Heart right ventricle (tissue), 16 donors: Measurements from ENCODE around the gene ANO10. TPM values are rescaled to one million over a fixed set of nuclear protein-coding genes. Genes with fewer than 3 reads are reported as not detected.

Experiments used
- ATAC-seq, 8 donors: fragments of 200-7000 bp; cut with Tn5 transposase; one replicate each; pipeline ENCODE4 v1.9.1; 2020; ENCODE audit warnings: mild to moderate bottlenecking in 8 of 8, moderate library complexity in 8 of 8, moderate number of reproducible peaks in 1 of 8
- DNase-seq, 2 donors: peaks; one replicate each; pipeline ENCODE4 v3.0.0-alpha.2; 2020
- H3K27ac ChIP-seq, 10 donors: fragments of 200-600 bp; sonication (generic) in 2 of 10; one replicate each; pipeline versions ENCODE4 v1.5.0 to v1.8.0; 2020 to 2022; ENCODE audit warnings: mild to moderate bottlenecking in 3 of 10
- H3K27me3 ChIP-seq, 7 donors: fragments of 200-600 bp; one replicate each; pipeline ENCODE4 v1.8.0; 2021 to 2022; ENCODE audit warnings: mild to moderate bottlenecking in 2 of 7
- H3K36me3 ChIP-seq, 9 donors: fragments of 200-600 bp; sonication (generic) in 1 of 9; one replicate each; pipeline versions ENCODE4 v1.5.0 to v1.8.0; 2020 to 2022; ENCODE audit warnings: mild to moderate bottlenecking in 2 of 9
- H3K4me1 ChIP-seq, 9 donors: fragments of 200-600 bp; sonication (generic) in 1 of 9; one replicate each; pipeline versions ENCODE4 v1.5.0 to v1.8.0; 2020 to 2022; ENCODE audit warnings: mild to moderate bottlenecking in 4 of 9
- H3K4me3 ChIP-seq, 10 donors: fragments of 200-600 bp; sonication (generic) in 2 of 10; one replicate each; pipeline versions ENCODE4 v1.5.0 to v1.8.0; 2020 to 2022; ENCODE audit warnings: mild to moderate bottlenecking in 7 of 10, moderate library complexity in 2 of 10
- H3K9me3 ChIP-seq, 11 donors: fragments of 200-600 bp in 10 of 11; sonication (generic) in 2 of 11; one replicate each; pipeline versions ENCODE4 v1.5.0 to v1.8.0; 2013 to 2022; ENCODE audit warnings: mild to moderate bottlenecking in 2 of 11, control low read depth in 1 of 11, moderate library complexity in 1 of 11
- CTCF ChIP-seq, 9 donors: fragments of 200-600 bp; sonication (generic) in 2 of 9; IDR thresholded peaks; one replicate each; pipeline versions ENCODE4 v1.5.0 to v1.8.0; 2021 to 2022; ENCODE audit warnings: antibody characterized with exemption in 9 of 9, mild to moderate bottlenecking in 5 of 9, moderate library complexity in 1 of 9
- WGBS, 2 donors: extraction: QIAGEN DNeasy Blood & Tissue Kit; methylation state at CpG; one replicate each; pipeline ENCODE4 v1.1.7; 2013; ENCODE audit warnings: inconsistent platforms in 1 of 2; 5-methylcytosine and 5-hydroxymethylcytosine counted together
- intact Hi-C, 10 donors: fragments of 100-400 bp; cut with DNase I; formaldehyde crosslinking; loops; one replicate each; pipeline versions ENCODE4 v1.11.1 to v1.14.2; 2022
- polyA plus RNA-seq, 2 donors: library from polyadenylated mRNA; stranded (reverse); fragments of 200-250 nt; gene quantifications; one replicate each; pipeline ENCODE4 v1.2.3, GENCODE V29; 2013
- total RNA-seq, 10 donors: library from RNA; stranded (reverse); fragmentation: NEBNext Ultra II Directional in 3 of 10; extraction: Animal tissue kit (Norgen Biotek cat#: 25700) in 3 of 10; gene quantifications; one replicate each; pipeline versions ENCODE4 v1.2.1 to v1.2.4, GENCODE V29; 2021 to 2023
- donor health status: Arrhythmogenic right ventricular cardiomyopathy.
- donor health status: ischemic (EF 13 %, LVEDD 7.1; RV severe dilation, severe dysfunction).
- donor health status: healthy with polysubstance abuse.
- donor health status: DM: no; HTN: yes; CAD: no.
- donor health status: DM: no; HTN: no; CAD: no.
- donor health status: ischemic (EF 25% LVEDD 6.9; RV normal size, moderate dysfunction).
- donor health status: ischemic (EF 25% LVEDD 5.7; RV mildly dilated, moderate dysfunction).
- donor health status: healthy.
- donor health status: DM: yes; HTN: yes; CAD: no.
- donor health status: Ischemic cardiomyopathy.
- donor health status: ischemic (EF 35%, LVEDD 5.7; RV mildly dilated, moderate dysfunction).
- donor health status: nonischemic (EF 11% LVEDD 7.7; RV severe dilation, severe dysfunction).
- donor health status: DM: yes; HTN: yes; CAD: no.
- donor health status: PGD.
- donor health status: ischemic (EF 29% LVEDD 5.4; RV normal size, mild dysfunction).
- donor health status: nonischemic (EF 23%, LVEDD 6.1; RV moderate dilation, normal function).

The ANO10 gene
- total and polyA plus RNA-seq, 12 donors: 7.1 to 24.2 (median 13.3) TPM

- Histone ChIP-seq H3K27ac (peak overlapping the region in 9 of 10 donors; percentile 8 to 93 (median 80)), H3K4me3 (no peak overlapping the region)
- no peak for ATAC-seq
Observed at GRCh38 chr3:43423639-43424038, 198.2 kb downstream of the ANO10 start.

GRCh38 chr3:43423142-43423541, 198.7 kb downstream of the ANO10 start:
- Histone ChIP-seq H3K4me3 (no peak overlapping the region), H3K27ac (peak overlapping the region in 9 of 10 donors; percentile 8 to 93 (median 80)), H3K27me3 (no peaks in the 10 kb centered on the region), H3K4me1 (peaks cover 2 to 57% (median 33%) of the 10 kb centered on the region in 9 donors), H3K36me3 (no peaks in the 10 kb centered on the region), H3K9me3 (peaks cover 0 to 10% (median 6%) of the 10 kb centered on the region in 11 donors)
- WGBS, 2 donors: 53% methylated on average over 3 of the region's 3 CpGs
- peak in 6 of 8 donors; percentile 33 to 58 (median 46) for ATAC-seq
- peak; percentile 23 to 27 for DNase-seq
- intact Hi-C loops: loop anchor here in 3 of 10 donors (2.0 to 10.0 kb wide), 3 partner anchors 60 to 138 kb away; partner anchors contain the start of gene SNRK (in 1 of the 3)
- TF ChIP-seq CTCF (IDR thresholded peaks at IDR 0.05): no peak

More at GRCh38 chr3:43423639-43424038, 198.2 kb downstream of the ANO10 start:
- no peaks in the 10 kb centered on the region for H3K27me3 ChIP-seq
- H3K9me3 ChIP-seq: peaks cover 0 to 10% (median 6%) of the 10 kb centered on the region in 11 donors
- no peak for TF ChIP-seq CTCF (IDR thresholded peaks at IDR 0.05)
- DNase-seq: no peak
- no peaks in the 10 kb centered on the region for H3K36me3 ChIP-seq
- WGBS, 2 donors: 48 to 56% methylated on average over 3 of the region's 3 CpGs
- peaks cover 2 to 53% (median 32%) of the 10 kb centered on the region in 9 donors for H3K4me1 ChIP-seq
- intact Hi-C loops: loop anchor here in 3 of 10 donors (2.0 to 10.0 kb wide), 3 partner anchors 61 to 139 kb away; partner anchors contain the start of gene SNRK (in 1 of the 3)

GRCh38 chr3:43418601-43419272, 203.1 kb downstream of the ANO10 start:
- ATAC-seq (peak; percentile 58 to 94 (median 88)), DNase-seq (peak in 1 of 2 donors; percentile 62)
- TF ChIP-seq CTCF (IDR thresholded peaks at IDR 0.05): no peak
- peaks cover 2 to 34% (median 21%) of the 10 kb centered on the region in 9 donors for H3K4me1 ChIP-seq
- no peak overlapping the region for H3K4me3 ChIP-seq
- intact Hi-C loops: no loop called here
- H3K27ac ChIP-seq: peak overlapping the region in 8 of 10 donors; percentile 57 to 85 (median 72)
- H3K27me3 ChIP-seq: no peaks in the 10 kb centered on the region
- WGBS, 2 donors: 52% methylated on average over 8 of the region's 8 CpGs
- no peaks in the 10 kb centered on the region for H3K36me3 ChIP-seq
- H3K9me3 ChIP-seq: no peaks in the 10 kb centered on the region

DNA sequence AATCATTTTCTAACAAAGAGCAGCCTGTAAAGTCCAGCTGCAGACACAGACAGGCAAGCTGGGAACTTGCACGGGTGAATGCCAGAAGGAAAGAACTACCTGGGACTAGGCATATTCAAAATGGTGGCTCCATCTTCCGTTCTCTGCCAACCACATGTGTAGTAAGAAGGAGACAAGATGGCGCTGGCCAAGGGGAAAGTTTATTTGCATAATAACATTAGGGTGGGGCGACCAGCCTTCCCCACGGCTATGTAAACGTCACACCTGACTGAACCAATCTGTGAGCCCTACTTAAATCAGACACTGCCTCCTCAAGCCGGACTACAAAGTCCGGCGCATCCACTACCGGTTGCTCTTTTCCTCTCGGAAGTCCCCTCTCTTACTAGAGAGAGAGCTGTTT, 204.7 kb downstream of the ANO10 start:
- intact Hi-C loops: no loop called here
- ATAC-seq (no peak), DNase-seq (no peak)
- Histone ChIP-seq H3K4me1 (peaks cover 2 to 24% (median 7%) of the 10 kb centered on the region in 9 donors), H3K27me3 (no peaks in the 10 kb centered on the region), H3K27ac (peak overlapping the region in 1 of 10 donors; percentile 77), H3K36me3 (no peaks in the 10 kb centered on the region), H3K4me3 (no peak overlapping the region), H3K9me3 (no peaks in the 10 kb centered on the region)
- WGBS, 2 donors: 96 to 98% methylated on average over 11 of the region's 11 CpGs
- TF ChIP-seq CTCF (IDR thresholded peaks at IDR 0.05): no peak
